Fibroblast of lung (primary cell): ENCODE data around the gene PDK1. TPM values are rescaled to one million over a fixed set of nuclear protein-coding genes. Genes with fewer than 3 reads are reported as not detected.

Experiments used
- DNase-seq, 2 donors: peaks; one replicate each; pipeline versions ENCODE4 v3.0.0 to v3.0.0-alpha.2; 2010; ENCODE audit warnings: low read depth in 2 of 2
- H2AFZ ChIP-seq: 2 replicates; pipeline ENCODE4 v1.5.1; 2012; ENCODE audit warnings: low read length, control low read depth, inconsistent platforms
- H3K27ac ChIP-seq: 2 replicates; pipeline ENCODE4 v1.5.1; 2011; ENCODE audit warnings: low read length, control low read depth; ENCODE audit not compliant: insufficient read depth
- H3K27me3 ChIP-seq: 2 replicates; pipeline ENCODE4 v1.5.1; 2011; ENCODE audit warnings: mild to moderate bottlenecking, low read length; ENCODE audit not compliant: control insufficient read depth, insufficient read depth
- H3K36me3 ChIP-seq: 2 replicates; pipeline ENCODE4 v1.5.1; 2011; ENCODE audit warnings: low read length; ENCODE audit not compliant: control insufficient read depth, insufficient read depth
- H3K4me1 ChIP-seq: 2 replicates; pipeline ENCODE4 v1.5.1; 2011; ENCODE audit warnings: low read length; ENCODE audit not compliant: control insufficient read depth, insufficient read depth; ENCODE audit errors: extremely low read depth
- H3K4me2 ChIP-seq: 2 replicates; pipeline ENCODE4 v1.5.1; 2011; ENCODE audit warnings: low read length, control low read depth; ENCODE audit not compliant: insufficient read depth; ENCODE audit errors: extremely low read depth
- H3K4me3 ChIP-seq, 4 experiments: fragments of 200-600 bp in 1 of 4; sonication (generic) in 1 of 4; replicated peaks in 1 of 4; 2 replicates each; pipeline ENCODE4 v1.5.1; 2011 to 2016; ENCODE audit warnings: low read length in 4 of 4, low read depth in 3 of 4, mild to moderate bottlenecking in 3 of 4, control low read depth in 2 of 4, inconsistent platforms in 1 of 4, mixed read lengths in 1 of 4; ENCODE audit not compliant: insufficient read depth in 1 of 4; ENCODE audit errors: control extremely low read depth in 1 of 4
- H3K79me2 ChIP-seq: 2 replicates; pipeline ENCODE4 v1.5.1; 2012; ENCODE audit warnings: mild to moderate bottlenecking, low read length, inconsistent platforms; ENCODE audit not compliant: control insufficient read depth, insufficient read depth
- H3K9ac ChIP-seq: 2 replicates; pipeline ENCODE4 v1.5.1; 2011; ENCODE audit warnings: mild to moderate bottlenecking, low read length, control low read depth; ENCODE audit not compliant: insufficient read depth
- H3K9me3 ChIP-seq: 2 replicates; pipeline ENCODE4 v1.5.1; 2012; ENCODE audit warnings: low read depth, low read length; ENCODE audit not compliant: control insufficient read depth, insufficient read depth
- H4K20me1 ChIP-seq: 2 replicates; pipeline ENCODE4 v1.5.1; 2011; ENCODE audit warnings: low read length; ENCODE audit not compliant: control insufficient read depth, insufficient read depth; ENCODE audit errors: extremely low read depth
- CTCF ChIP-seq, 2 donors: IDR thresholded peaks in 1 of 2; conservative IDR thresholded peaks in 1 of 2; 1 replicate in 1 of 2; 2 replicates in 1 of 2; pipeline ENCODE4 v1.5.1; 2011 to 2012; ENCODE audit warnings: low read length in 2 of 2, control low read depth in 1 of 2, inconsistent platforms in 1 of 2, low read depth in 1 of 2, mild to moderate bottlenecking in 1 of 2
- EZH2 ChIP-seq: IDR thresholded peaks from 2 replicates; pipeline ENCODE4 v1.5.1; 2012; ENCODE audit warnings: low read length, control low read depth, mild to moderate bottlenecking; ENCODE audit errors: missing control alignments
- polyA plus RNA-seq, 2 donors: library from polyadenylated mRNA; depleted of rRNA in 1 of 2; stranded (reverse) in 1 of 2; unstranded in 1 of 2; fragments of >200 nt; gene quantifications; 2 replicates each; pipeline ENCODE4 v1.2.1, GENCODE V29; 2011 to 2012; ENCODE audit warnings: missing spikeins in 1 of 2
- total RNA-seq: library from RNA; depleted of rRNA; stranded (reverse); fragments of >200 nt; gene quantifications from 2 replicates; pipeline ENCODE4 v1.2.1, GENCODE V29; 2014

The PDK1 gene
- total and polyA plus RNA-seq, 2 donors (not counting 1 experiment from before 2014, with no cell fraction given) = 11.2 to 63.0 TPM

- H3K4me3 ChIP-seq = no peak overlapping the region
- no peaks in the 10 kb centered on the region for H3K27me3 ChIP-seq
- peaks cover 4% of the 10 kb centered on the region for H3K36me3 ChIP-seq
- TF ChIP-seq CTCF (conservative IDR thresholded peaks at IDR 0.05 in 1 of 2, IDR thresholded peaks at IDR 0.05 in 1 of 2; ENCODE audit: low read depth in 1 of 2, low read length in 2 of 2) (no peak), EZH2 (no peak)
- H3K9me3 ChIP-seq = no peaks in the 10 kb centered on the region
- no peaks in the 10 kb centered on the region for H3K4me1 ChIP-seq
- DNase-seq = no peak
- no peak overlapping the region for H3K27ac ChIP-seq
- H2AFZ ChIP-seq = no peak overlapping the region
- H3K9ac ChIP-seq = no peak overlapping the region
- peaks cover 20% of the 10 kb centered on the region for H3K79me2 ChIP-seq
- no peaks in the 10 kb centered on the region for H4K20me1 ChIP-seq
- no peak overlapping the region for H3K4me2 ChIP-seq
Measured at GRCh38 chr2:172562298-172562697, 6.4 kb downstream of the PDK1 start.

GRCh38 chr2:172564376-172564775 is 8.5 kb downstream of the PDK1 start:
- Histone ChIP-seq H4K20me1 (no peaks in the 10 kb centered on the region), H3K4me3 (no peak overlapping the region), H3K9me3 (no peaks in the 10 kb centered on the region), H3K36me3 (peaks cover 4% of the 10 kb centered on the region), H3K27ac (no peak overlapping the region), H3K9ac (no peak overlapping the region), H2AFZ (no peak overlapping the region), H3K79me2 (peaks cover 4% of the 10 kb centered on the region), H3K27me3 (no peaks in the 10 kb centered on the region), H3K4me1 (no peaks in the 10 kb centered on the region), H3K4me2 (no peak overlapping the region)
- TF ChIP-seq CTCF (conservative IDR thresholded peaks at IDR 0.05 in 1 of 2, IDR thresholded peaks at IDR 0.05 in 1 of 2; ENCODE audit: low read depth in 1 of 2, low read length in 2 of 2) = no peak
- TF ChIP-seq EZH2 = no peak
- no peak for DNase-seq

- TF ChIP-seq EZH2 (no peak), CTCF (conservative IDR thresholded peaks at IDR 0.05 in 1 of 2, IDR thresholded peaks at IDR 0.05 in 1 of 2; ENCODE audit: low read depth in 1 of 2, low read length in 2 of 2) (no peak)
- H3K36me3 ChIP-seq = no peaks in the 10 kb centered on the region
- H2AFZ ChIP-seq = no peak overlapping the region
- no peak overlapping the region for H3K9ac ChIP-seq
- no peak overlapping the region for H3K27ac ChIP-seq
- H3K4me3 ChIP-seq = no peak overlapping the region
- H4K20me1 ChIP-seq = no peaks in the 10 kb centered on the region
- no peaks in the 10 kb centered on the region for H3K27me3 ChIP-seq
- no peak for DNase-seq
- H3K4me2 ChIP-seq = no peak overlapping the region
- no peaks in the 10 kb centered on the region for H3K79me2 ChIP-seq
- no peaks in the 10 kb centered on the region for H3K4me1 ChIP-seq
- no peaks in the 10 kb centered on the region for H3K9me3 ChIP-seq
Measured at GRCh38 chr2:172571245-172571644, 15.4 kb downstream of the PDK1 start.
